Activated CD4-positive, alpha-beta memory T cell treated with anti-CD3 and anti-CD28 coated beads, Interleukin-2, amount 10 ng/mL, durations not matched to agents 7 days and 5 days (primary cell): ENCODE data around the gene PTGR3. TPM values are rescaled to one million over a fixed set of nuclear protein-coding genes. Genes with fewer than 3 reads are reported as not detected.

Experiments used
- CTCF ChIA-PET: fragments of 350-600 bp; sonication (Branson Sonifier 250); formaldehyde crosslinking; loops from one replicate; lab custom pipeline; 2021; ENCODE audit warnings: antibody characterized with exemption, inconsistent platforms; lab: Charles Lee
- POLR2A ChIA-PET: fragments of 350-600 bp; sonication (Branson Sonifier 250); formaldehyde crosslinking; loops from one replicate; lab custom pipeline; 2021; ENCODE audit warnings: antibody characterized with exemption; lab: Charles Lee
- DNase-seq: peaks from one replicate; pipeline ENCODE4 v3.0.0-alpha.2; 2020
- H3K27ac Mint-ChIP-seq: one replicate; pipeline ENCODE4 v1.8.0; 2021; ENCODE audit warnings: mild to moderate bottlenecking, mixed read lengths
- H3K27me3 Mint-ChIP-seq: one replicate; pipeline ENCODE4 v1.8.0; 2021; ENCODE audit warnings: mixed read lengths
- H3K36me3 Mint-ChIP-seq: one replicate; pipeline ENCODE4 v1.8.0; 2021; ENCODE audit warnings: low read depth, mixed read lengths
- H3K4me1 Mint-ChIP-seq: one replicate; pipeline ENCODE4 v1.8.0; 2021; ENCODE audit warnings: mixed read lengths
- H3K4me3 Mint-ChIP-seq: one replicate; pipeline ENCODE4 v1.8.0; 2021; ENCODE audit warnings: mild to moderate bottlenecking, mixed read lengths
- H3K9me3 Mint-ChIP-seq: one replicate; pipeline ENCODE4 v1.8.0; 2021; ENCODE audit warnings: mixed read lengths
- total RNA-seq, 2 experiments: library from RNA; stranded (reverse); gene quantifications; one replicate each; pipeline ENCODE4 v1.2.3, GENCODE V29; 2021

The PTGR3 gene
- total RNA-seq, 2 experiments from 2014 or later = 39.8 to 41.4 TPM

DNA sequence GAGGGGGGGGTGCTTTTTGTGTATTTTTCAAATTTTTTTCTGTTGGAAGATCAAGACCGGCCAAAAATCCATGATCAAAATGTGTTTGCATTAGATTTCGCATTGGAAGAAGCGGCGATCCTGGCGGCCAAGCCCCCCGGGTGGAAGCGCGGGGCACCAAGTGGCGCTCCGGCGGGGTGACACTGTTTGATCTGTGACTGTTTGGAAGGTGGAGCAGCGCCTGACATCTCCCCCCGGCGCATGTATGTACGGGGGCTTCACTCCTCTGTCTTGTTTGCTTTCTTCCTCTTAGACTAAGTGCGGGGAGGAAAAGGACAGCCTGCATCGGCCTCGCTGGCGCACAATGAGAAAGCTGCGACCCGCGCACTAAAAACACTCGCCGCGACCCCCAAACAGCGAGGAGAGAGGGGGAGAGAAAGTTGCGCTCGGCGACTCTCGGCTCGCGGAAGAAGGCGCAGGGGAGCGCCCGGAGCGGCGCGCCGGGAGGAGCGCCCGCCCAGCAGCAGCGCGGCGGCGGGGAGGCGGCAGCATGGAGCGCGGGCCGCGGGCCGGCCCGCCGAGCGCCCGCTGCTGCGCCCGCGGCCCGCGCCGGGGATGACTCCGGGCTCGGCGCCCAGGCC, 2.2 kb upstream of the PTGR3 start:
- peak overlapping the region; percentile 85 for H3K4me3 Mint-ChIP-seq
- ChIA-PET POLR2A (interaction anchor here (0.8 to 3.4 kb wide), 16 partner anchors 11 to 1510 kb away, joined by 3 to 31 read pairs (median 7); partner anchors contain the start of gene ZNF407), CTCF (interaction anchor here (0.6 to 1.1 kb wide), 4 partner anchors 57 to 612 kb away, joined by 3 to 5 read pairs (median 4); no protein-coding TSS in a partner anchor)
- H3K9me3 Mint-ChIP-seq = no peaks in the 10 kb centered on the region
- peaks cover 9% of the 10 kb centered on the region for H3K27me3 Mint-ChIP-seq
- H3K4me1 Mint-ChIP-seq = peaks cover 64% of the 10 kb centered on the region
- peak overlapping the region; percentile 98 for H3K27ac Mint-ChIP-seq
- H3K36me3 Mint-ChIP-seq = peaks cover 35% of the 10 kb centered on the region
- peak; percentile 31 for DNase-seq

GRCh38 chr18:75210274-75211001, 1.5 kb upstream of the PTGR3 start, which contains the start of gene TSHZ1:
TSS of gene TSHZ1 (plus strand) at chr18:75210797. CDS start at chr18:75211877, 1,080 bp downstream.
- Mint-ChIP-seq H3K36me3 (peaks cover 35% of the 10 kb centered on the region), H3K27me3 (peaks cover 14% of the 10 kb centered on the region), H3K4me3 (peak within 1 kb of the TSS; percentile 85), H3K9me3 (no peaks in the 10 kb centered on the region), H3K27ac (peak within 1 kb of the TSS; percentile 98), H3K4me1 (peaks cover 65% of the 10 kb centered on the region)
- DNase-seq = peak; percentile 71
- CTCF ChIA-PET = interaction anchor here (0.6 to 1.2 kb wide), 6 partner anchors 57 to 710 kb away, joined by 3 to 5 read pairs (median 4); no protein-coding TSS in a partner anchor
- POLR2A ChIA-PET = interaction anchor here (0.6 to 3.4 kb wide), 20 partner anchors 11 to 1511 kb away, joined by 3 to 31 read pairs (median 6); partner anchors contain the start of gene ZNF407

DNA sequence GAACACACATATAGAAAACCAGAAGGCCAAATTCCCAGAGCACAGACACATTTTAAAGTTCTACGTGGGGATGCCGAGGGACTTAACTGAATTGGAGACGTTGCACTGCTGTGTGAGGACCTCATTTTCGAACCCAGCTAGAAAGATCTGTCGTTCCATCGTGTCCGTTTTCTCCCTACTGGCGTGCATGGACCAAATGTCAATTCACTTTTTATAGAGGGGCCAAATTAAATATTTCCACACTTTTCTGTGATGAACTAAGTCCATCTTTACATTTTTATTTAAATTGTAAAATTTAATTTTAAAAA, 966 bp upstream of the PTGR3 start:
- H3K9me3 Mint-ChIP-seq = no peaks in the 10 kb centered on the region
- H3K36me3 Mint-ChIP-seq = peaks cover 35% of the 10 kb centered on the region
- H3K27ac Mint-ChIP-seq = peak overlapping the region; percentile 98
- peak; percentile 32 for DNase-seq
- H3K27me3 Mint-ChIP-seq = peaks cover 19% of the 10 kb centered on the region
- H3K4me1 Mint-ChIP-seq = peaks cover 65% of the 10 kb centered on the region
- CTCF ChIA-PET = interaction anchor here (1.0 to 1.2 kb wide), 3 partner anchors 269 to 710 kb away, joined by 3 to 4 read pairs (median 3); no protein-coding TSS in a partner anchor
- POLR2A ChIA-PET = interaction anchor here (0.8 to 3.4 kb wide), 18 partner anchors 11 to 713 kb away, joined by 3 to 31 read pairs (median 7); partner anchors contain the start of genes CNDP2 and ZNF407
- peak overlapping the region; percentile 85 for H3K4me3 Mint-ChIP-seq

- H3K4me3 Mint-ChIP-seq = peak overlapping the region; percentile 94
- peaks cover 57% of the 10 kb centered on the region for H3K4me1 Mint-ChIP-seq
- H3K36me3 Mint-ChIP-seq = peaks cover 30% of the 10 kb centered on the region
- peak overlapping the region; percentile 40 for H3K27ac Mint-ChIP-seq
- ChIA-PET POLR2A (interaction anchor here (0.6 to 3.4 kb wide), 17 partner anchors 9 to 712 kb away, joined by 3 to 31 read pairs (median 7); partner anchors contain the start of genes CNDP2 and ZNF407), CTCF (no interaction called here)
- DNase-seq = peak; percentile 42
- H3K27me3 Mint-ChIP-seq = peaks cover 20% of the 10 kb centered on the region
- H3K9me3 Mint-ChIP-seq = no peaks in the 10 kb centered on the region
These were observed 157 bp downstream of the PTGR3 start for GRCh38 chr18:75208836-75209128.

DNA sequence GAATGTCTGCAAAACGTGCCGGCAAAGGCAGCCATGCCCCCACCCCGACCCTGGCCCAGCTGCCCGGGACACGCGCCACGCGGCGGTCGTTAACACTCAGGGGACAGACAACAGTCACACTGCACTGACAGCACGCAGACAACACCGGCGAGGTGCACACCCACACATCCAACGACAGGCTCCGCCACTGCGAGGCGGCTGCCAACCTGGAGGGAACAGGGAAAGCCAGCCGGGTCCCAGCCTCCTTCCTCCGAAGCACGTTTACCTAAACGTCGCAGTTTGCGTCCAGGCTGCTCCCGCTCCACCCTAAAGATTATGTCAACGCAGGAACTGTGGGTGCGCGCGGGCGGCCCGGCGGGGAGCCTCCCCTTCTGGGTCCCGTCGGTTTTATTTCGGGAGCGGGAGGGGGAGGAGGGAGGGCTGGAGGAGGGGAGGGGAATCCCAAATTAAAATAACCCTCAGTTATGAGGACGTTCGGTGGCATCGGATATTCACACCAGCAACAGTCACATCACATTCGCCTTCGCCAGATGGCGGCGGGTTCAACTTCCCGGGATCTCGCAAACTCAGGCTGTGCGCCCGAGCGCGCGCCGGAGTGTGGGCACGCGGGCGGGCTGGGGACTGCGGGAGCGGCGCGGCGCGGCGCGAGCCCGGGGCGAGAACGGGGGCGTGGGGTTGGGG, 644 bp downstream of the PTGR3 start:
- DNase-seq = peak; percentile 54
- Mint-ChIP-seq H3K36me3 (peaks cover 30% of the 10 kb centered on the region), H3K4me1 (peaks cover 55% of the 10 kb centered on the region), H3K27ac (peak overlapping the region; percentile 89), H3K4me3 (peak overlapping the region; percentile 94), H3K9me3 (no peaks in the 10 kb centered on the region), H3K27me3 (peaks cover 20% of the 10 kb centered on the region)
- ChIA-PET POLR2A (interaction anchor here (0.7 to 3.4 kb wide), 13 partner anchors 8 to 711 kb away, joined by 3 to 31 read pairs (median 6); partner anchors contain the start of genes CNDP2 and ZNF407), CTCF (no interaction called here)

DNA sequence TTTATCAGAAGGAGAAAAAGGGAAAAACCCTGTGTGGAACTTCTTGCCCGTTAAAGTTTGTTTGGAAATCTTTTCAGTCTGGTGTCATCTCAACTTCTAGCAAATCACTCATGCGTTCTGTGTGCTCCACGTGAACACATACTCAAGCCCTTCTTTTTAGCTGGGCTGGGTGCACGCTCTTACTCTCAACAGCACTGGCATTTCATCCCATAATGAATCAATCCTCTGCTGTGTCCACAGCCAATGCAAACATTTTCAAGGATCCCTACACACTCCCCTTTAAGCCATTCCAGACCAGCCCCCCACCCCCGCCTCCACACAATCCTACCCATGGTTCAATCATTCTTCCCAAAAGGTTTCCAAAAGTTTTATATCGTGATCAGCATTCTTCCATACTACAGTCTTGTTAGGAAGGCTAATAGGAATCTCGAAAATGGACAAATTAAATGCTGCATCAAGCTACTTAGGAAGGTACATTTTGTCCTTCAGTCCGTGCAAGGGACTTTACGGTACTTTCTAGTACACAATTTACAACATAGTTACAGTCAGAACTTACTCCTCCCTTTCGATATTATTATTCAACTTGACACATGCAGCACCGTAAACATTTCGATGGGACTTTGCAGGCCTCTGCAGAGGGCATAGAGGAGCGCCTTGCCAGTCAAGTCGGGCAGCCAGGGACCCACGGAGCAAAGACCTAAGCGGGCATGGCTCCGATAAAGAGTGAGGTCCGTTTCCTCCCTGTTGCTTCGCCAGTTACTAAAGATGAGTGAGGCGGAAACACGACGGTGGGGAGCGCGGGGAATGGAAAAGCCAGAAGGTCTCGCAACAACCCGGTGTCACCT, 1.4 kb downstream of the PTGR3 start:
- H3K36me3 Mint-ChIP-seq = peaks cover 28% of the 10 kb centered on the region
- peaks cover 47% of the 10 kb centered on the region for H3K4me1 Mint-ChIP-seq
- ChIA-PET CTCF (no interaction called here), POLR2A (interaction anchor here (1.0 to 1.1 kb wide), 2 partner anchors 9 to 39 kb away, joined by 5 to 6 read pairs; no protein-coding TSS in a partner anchor)
- peak overlapping the region; percentile 94 for H3K4me3 Mint-ChIP-seq
- H3K27ac Mint-ChIP-seq = peak overlapping the region; percentile 89
- no peaks in the 10 kb centered on the region for H3K9me3 Mint-ChIP-seq
- peaks cover 20% of the 10 kb centered on the region for H3K27me3 Mint-ChIP-seq
- DNase-seq = no peak

DNA sequence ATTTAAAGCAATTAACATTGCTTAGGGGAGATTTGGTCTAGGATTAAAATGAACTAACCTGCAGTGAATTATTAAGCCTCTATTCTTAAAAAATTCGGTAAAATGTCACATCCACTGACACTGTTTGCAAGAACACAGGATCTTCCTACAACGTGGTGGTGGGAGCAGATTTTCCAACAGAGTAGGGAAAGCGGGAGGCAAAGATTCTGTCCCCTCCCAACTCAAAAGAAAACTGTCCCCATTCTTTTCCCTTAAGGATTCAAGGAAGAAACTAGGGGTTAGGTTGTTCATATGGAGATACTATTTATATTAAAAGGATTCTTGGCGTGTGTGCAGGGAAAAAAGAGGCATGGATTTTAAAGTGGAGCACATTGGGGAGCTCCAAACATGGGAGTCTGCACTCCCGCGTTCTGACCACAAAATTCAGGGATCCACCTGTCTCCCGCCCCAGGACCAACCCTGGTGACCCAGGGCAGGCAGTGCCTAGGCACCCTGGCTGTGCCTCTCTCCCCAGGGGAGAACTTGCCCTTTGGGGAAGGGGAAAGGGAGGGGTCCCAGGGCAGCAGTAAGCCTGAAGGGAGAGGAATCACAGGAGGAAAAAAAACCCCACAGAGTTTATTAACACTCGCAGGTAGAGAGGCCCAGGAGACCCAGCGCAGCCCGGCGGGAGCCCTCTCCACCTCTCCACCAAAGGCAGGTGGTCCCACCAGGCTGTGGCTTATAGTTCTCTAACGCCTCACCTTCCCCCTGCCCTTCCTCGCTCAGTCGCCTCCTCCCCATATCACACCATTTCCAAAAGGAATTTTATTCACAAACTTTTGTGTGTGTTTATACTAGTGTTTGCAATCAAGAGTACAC, 2.3 kb downstream of the PTGR3 start:
- peaks cover 31% of the 10 kb centered on the region for H3K36me3 Mint-ChIP-seq
- POLR2A ChIA-PET = interaction anchor here (1.0 to 1.1 kb wide), 2 partner anchors 10 to 40 kb away, joined by 5 to 6 read pairs; no protein-coding TSS in a partner anchor
- no peak overlapping the region for H3K27ac Mint-ChIP-seq
- DNase-seq = no peak
- H3K4me3 Mint-ChIP-seq = peak overlapping the region; percentile 94
- no peaks in the 10 kb centered on the region for H3K9me3 Mint-ChIP-seq
- CTCF ChIA-PET = no interaction called here
- peaks cover 20% of the 10 kb centered on the region for H3K27me3 Mint-ChIP-seq
- peaks cover 45% of the 10 kb centered on the region for H3K4me1 Mint-ChIP-seq

GRCh38 chr18:75205514-75206132, 3.3 kb downstream of the PTGR3 start:
- H3K27me3 Mint-ChIP-seq = peaks cover 20% of the 10 kb centered on the region
- peaks cover 37% of the 10 kb centered on the region for H3K36me3 Mint-ChIP-seq
- ChIA-PET CTCF (no interaction called here), POLR2A (no interaction called here)
- no peaks in the 10 kb centered on the region for H3K9me3 Mint-ChIP-seq
- no peak for DNase-seq
- no peak overlapping the region for H3K4me3 Mint-ChIP-seq
- no peak overlapping the region for H3K27ac Mint-ChIP-seq
- H3K4me1 Mint-ChIP-seq = peaks cover 48% of the 10 kb centered on the region

DNA sequence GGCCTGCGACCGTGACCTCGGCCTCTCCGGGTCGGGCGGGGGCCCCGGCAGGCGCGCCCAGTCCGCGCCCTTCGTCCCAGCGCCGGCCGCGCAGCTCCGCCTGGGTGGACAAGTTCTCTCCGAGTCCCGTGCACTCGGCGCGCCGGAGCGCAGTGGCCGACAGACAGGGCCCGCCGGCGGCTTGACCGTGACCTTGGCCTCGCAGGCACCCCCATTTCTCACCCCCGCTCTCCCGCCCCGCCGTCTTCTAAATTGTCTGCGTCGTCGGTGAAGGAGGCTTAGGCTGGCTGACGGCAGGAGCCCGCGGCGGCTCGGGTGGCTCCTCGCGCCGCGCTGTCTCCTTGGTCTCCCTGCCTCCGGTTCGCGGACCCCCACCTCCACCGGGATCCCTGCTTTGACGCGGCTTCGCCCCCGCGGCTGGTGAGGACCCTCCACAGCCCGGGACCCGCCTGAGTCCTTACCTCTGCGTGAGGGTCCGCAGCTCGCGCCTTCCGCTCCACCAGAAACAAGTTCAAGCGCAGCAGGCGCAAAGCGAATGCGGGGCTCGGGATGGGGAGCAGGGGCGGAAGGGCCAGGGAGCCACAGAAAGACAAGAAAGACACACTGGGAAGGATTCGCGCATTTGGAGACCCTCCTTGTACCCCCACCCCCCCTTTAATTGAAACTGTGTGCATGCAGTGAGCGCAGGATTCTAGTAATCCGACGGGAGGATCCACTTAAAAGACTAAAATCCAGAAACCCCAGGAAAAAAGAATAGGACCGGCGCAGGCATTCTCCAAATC, 4.0 kb downstream of the PTGR3 start:
- ChIA-PET CTCF (no interaction called here), POLR2A (no interaction called here)
- Mint-ChIP-seq H3K4me1 (peaks cover 44% of the 10 kb centered on the region), H3K4me3 (peak overlapping the region; percentile 44), H3K27ac (no peak overlapping the region), H3K9me3 (no peaks in the 10 kb centered on the region), H3K27me3 (peaks cover 20% of the 10 kb centered on the region), H3K36me3 (peaks cover 39% of the 10 kb centered on the region)
- no peak for DNase-seq

- H3K9me3 Mint-ChIP-seq = no peaks in the 10 kb centered on the region
- ChIA-PET CTCF (no interaction called here), POLR2A (interaction anchor here (0.7 kb wide), 1 partner anchor 9 kb away, joined by 3 read pairs; no protein-coding TSS in a partner anchor)
- no peak overlapping the region for H3K4me3 Mint-ChIP-seq
- DNase-seq = no peak
- no peak overlapping the region for H3K27ac Mint-ChIP-seq
- H3K36me3 Mint-ChIP-seq = peaks cover 45% of the 10 kb centered on the region
- peaks cover 20% of the 10 kb centered on the region for H3K27me3 Mint-ChIP-seq
- peaks cover 41% of the 10 kb centered on the region for H3K4me1 Mint-ChIP-seq
These were observed 4.6 kb downstream of the PTGR3 start for GRCh38 chr18:75204269-75204731.
